ENCODE data around the gene KRT32.

The KRT32 gene

GRCh38 chr17:41466988-41467387, at the start of gene KRT32:
KRT32 (minus strand) TSS chr17:41467386; CDS start chr17:41467325, 61 bp downstream.
- no peak for DNase-seq

GRCh38 chr17:41516830-41517283, 49.7 kb upstream of the KRT32 start:
- DNase-seq: no peak

- no peak for DNase-seq
Observed at GRCh38 chr17:41516147-41516829, 49.1 kb upstream of the KRT32 start.

GRCh38 chr17:41513168-41513547, 46.0 kb upstream of the KRT32 start:
- DNase-seq: no peak

GRCh38 chr17:41512546-41513167, 45.5 kb upstream of the KRT32 start:
- no peak for DNase-seq

GRCh38 chr17:41511716-41512115, 44.5 kb upstream of the KRT32 start:
- no peak for DNase-seq

DNA sequence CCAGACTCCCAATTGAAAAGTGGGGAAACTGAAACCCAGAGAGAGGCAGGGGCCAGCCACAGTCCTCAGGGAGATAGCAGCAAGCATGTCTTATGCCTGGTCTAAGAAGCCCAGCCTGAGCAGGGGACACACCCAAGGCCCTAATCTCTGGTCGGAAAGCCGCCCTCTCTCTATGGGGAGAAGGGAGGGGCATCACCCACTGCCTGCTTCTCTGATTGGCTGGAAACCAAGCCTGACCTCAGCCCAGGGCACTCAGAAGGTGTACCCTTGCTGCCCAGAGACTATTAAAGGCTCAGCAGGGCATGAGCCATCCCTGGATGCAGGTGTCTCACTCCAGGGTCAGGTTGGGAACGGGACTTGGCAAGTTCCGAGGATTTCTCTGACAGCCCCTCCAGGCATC, 43.9 kb upstream of the KRT32 start:
- DNase-seq: no peak

GRCh38 chr17:41510251-41511065, 43.3 kb upstream of the KRT32 start:
- no peak for DNase-seq

- no peak for DNase-seq
Observed at GRCh38 chr17:41507315-41507880, 40.2 kb upstream of the KRT32 start.

GRCh38 chr17:41505809-41506767, 38.9 kb upstream of the KRT32 start:
- DNase-seq: no peak

GRCh38 chr17:41505007-41505808, 38.0 kb upstream of the KRT32 start, which contains the start of gene KRT13:
KRT13 (minus strand) TSS chr17:41505612; CDS start chr17:41505550, 62 bp downstream.
- no peak for DNase-seq

GRCh38 chr17:41504246-41504977, 37.2 kb upstream of the KRT32 start:
- no peak for DNase-seq

GRCh38 chr17:41503202-41503601, 36.0 kb upstream of the KRT32 start:
- no peak for DNase-seq

GRCh38 chr17:41500131-41500911, 33.1 kb upstream of the KRT32 start:
- no peak for DNase-seq

DNA sequence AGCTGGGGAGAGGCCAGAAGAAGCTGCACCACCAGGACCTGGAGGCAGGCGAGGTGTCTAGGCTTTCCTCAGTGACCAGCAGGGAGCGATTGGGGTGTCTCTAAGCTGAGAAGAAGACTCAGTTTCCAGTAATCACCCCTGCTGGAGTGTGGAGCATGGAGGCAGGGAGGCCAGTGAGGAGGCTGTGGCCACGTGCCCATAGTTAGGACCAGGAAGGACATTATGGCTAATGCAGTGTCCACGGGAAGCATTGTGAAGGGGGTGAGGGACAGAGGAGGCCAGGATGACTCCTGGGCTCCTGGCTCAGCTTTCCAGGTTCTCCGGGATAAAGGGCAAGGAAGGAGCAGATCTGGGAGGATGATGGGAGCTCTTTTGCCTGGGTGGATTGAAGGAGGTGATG, 32.5 kb upstream of the KRT32 start:
- DNase-seq: no peak

GRCh38 chr17:41498276-41498675, 31.1 kb upstream of the KRT32 start:
- DNase-seq: no peak

GRCh38 chr17:41496803-41497484, 29.8 kb upstream of the KRT32 start:
- peak; percentile 40 for DNase-seq

GRCh38 chr17:41494524-41494923, 27.3 kb upstream of the KRT32 start:
- DNase-seq: no peak

DNA sequence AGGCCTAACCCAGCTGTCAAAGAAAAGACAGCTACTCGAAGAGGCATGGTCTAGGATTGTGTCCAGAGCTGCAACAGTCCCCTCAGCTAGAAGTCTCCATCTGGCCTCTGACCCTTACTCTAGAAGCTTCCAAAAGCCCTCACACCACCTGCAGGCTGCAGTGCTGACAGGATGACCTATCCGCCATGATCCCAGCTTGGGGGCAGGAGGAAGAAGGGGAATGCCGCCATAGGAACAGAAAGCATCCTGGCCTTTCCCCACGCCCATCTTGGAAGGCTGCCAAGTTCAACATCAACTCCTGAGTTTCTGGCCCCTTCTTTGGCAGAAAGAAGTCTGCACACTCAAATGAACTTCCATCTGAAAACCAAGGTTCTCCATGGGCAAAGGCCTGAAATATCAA, 25.6 kb upstream of the KRT32 start:
- DNase-seq: no peak
